Caco-2 (cell line): ENCODE measurements around the gene AGFG2. TPM values are rescaled to one million over a fixed set of nuclear protein-coding genes. Genes with fewer than 3 reads are reported as not detected.

Source experiments
- BruUV-seq: library from RNA; stranded (reverse); fragments of 400-500 nt; replicated peaks from 2 replicates; lab custom pipeline; 2021; lab: Mats Ljungman, UMichigan
- CTCF ChIA-PET: fragments of 300-600 bp; sonication (Branson Sonifier 250); formaldehyde crosslinking; loops from one replicate; lab custom pipeline; 2022; ENCODE audit warnings: antibody characterized with exemption; lab: Charles Lee
- POLR2A ChIA-PET: fragments of 300-600 bp; sonication (Branson Sonifier 250); formaldehyde crosslinking; loops from one replicate; lab custom pipeline; 2022; ENCODE audit warnings: antibody characterized with exemption; lab: Charles Lee
- DNase-seq, 2 experiments: peaks; one replicate each; pipeline versions ENCODE4 v3.0.0 to v3.0.0-alpha.2; 2020 to 2022
- H3K27me3 ChIP-seq: replicated peaks from 2 replicates; pipeline ENCODE4 v1.6.0; 2011; ENCODE audit warnings: low read length; ENCODE audit not compliant: control insufficient read depth, insufficient read depth
- H3K36me3 ChIP-seq: 2 replicates; pipeline ENCODE4 v1.5.1; 2011; ENCODE audit warnings: low read length; ENCODE audit not compliant: control insufficient read depth, insufficient read depth
- H3K4me1 ChIP-seq: fragments of 250-450 bp; sonication (Bioruptor Pico); 2 replicates; pipeline ENCODE4 v1.5.1; 2020; ENCODE audit warnings: mild to moderate bottlenecking
- H3K4me3 ChIP-seq: 2 replicates; pipeline ENCODE4 v1.5.1; 2011; ENCODE audit warnings: low read depth, mild to moderate bottlenecking, control low read depth, low read length
- H3K9me3 ChIP-seq: fragments of 250-450 bp; sonication (Bioruptor Pico); 2 replicates; pipeline ENCODE4 v1.5.1; 2020; ENCODE audit warnings: mild to moderate bottlenecking, moderate library complexity
- H3K27ac Mint-ChIP-seq: one replicate; pipeline ENCODE4 v1.8.0; 2022; ENCODE audit warnings: mixed read lengths; ENCODE audit not compliant: unreplicated experiment
- H3K27me3 Mint-ChIP-seq: one replicate; pipeline ENCODE4 v1.8.0; 2022; ENCODE audit warnings: mixed read lengths; ENCODE audit not compliant: insufficient read depth, unreplicated experiment
- H3K36me3 Mint-ChIP-seq: one replicate; pipeline ENCODE4 v1.8.0; 2022; ENCODE audit warnings: mild to moderate bottlenecking, mixed read lengths; ENCODE audit not compliant: insufficient read depth, unreplicated experiment
- H3K4me1 Mint-ChIP-seq: one replicate; pipeline ENCODE4 v1.8.0; 2022; ENCODE audit warnings: low read depth, mixed read lengths; ENCODE audit not compliant: unreplicated experiment
- H3K4me3 Mint-ChIP-seq: one replicate; pipeline ENCODE4 v1.8.0; 2022; ENCODE audit warnings: mild to moderate bottlenecking, moderate library complexity, mixed read lengths; ENCODE audit not compliant: unreplicated experiment
- H3K9me3 Mint-ChIP-seq: one replicate; pipeline ENCODE4 v1.8.0; 2022; ENCODE audit warnings: mixed read lengths; ENCODE audit not compliant: unreplicated experiment
- CTCF ChIP-seq, 2 experiments: fragments of 200-600 bp in 1 of 2; IDR thresholded peaks; 1 replicate in 1 of 2; 2 replicates in 1 of 2; pipeline versions ENCODE4 v1.5.1 to v1.8.0; 2011 to 2022; ENCODE audit warnings: antibody characterized with exemption in 1 of 2, control low read depth in 1 of 2, inconsistent platforms in 1 of 2, low read depth in 1 of 2, low read length in 1 of 2, mild to moderate bottlenecking in 1 of 2, moderate library complexity in 1 of 2; ENCODE audit not compliant: insufficient read depth in 1 of 2, severe bottlenecking in 1 of 2, unreplicated experiment in 1 of 2
- intact Hi-C: fragments of 100-400 bp; cut with micrococcal nuclease; formaldehyde crosslinking; loops from one replicate; pipeline ENCODE4 v1.10.0; 2022; ENCODE audit not compliant: unreplicated experiment
- total RNA-seq: library from RNA; stranded (reverse); gene quantifications from 2 replicates; pipeline ENCODE4 v1.2.3, GENCODE V29; 2022

AGFG2 gene
- total RNA-seq, 1 experiment from 2014 or later, result 60.7 TPM

DNA sequence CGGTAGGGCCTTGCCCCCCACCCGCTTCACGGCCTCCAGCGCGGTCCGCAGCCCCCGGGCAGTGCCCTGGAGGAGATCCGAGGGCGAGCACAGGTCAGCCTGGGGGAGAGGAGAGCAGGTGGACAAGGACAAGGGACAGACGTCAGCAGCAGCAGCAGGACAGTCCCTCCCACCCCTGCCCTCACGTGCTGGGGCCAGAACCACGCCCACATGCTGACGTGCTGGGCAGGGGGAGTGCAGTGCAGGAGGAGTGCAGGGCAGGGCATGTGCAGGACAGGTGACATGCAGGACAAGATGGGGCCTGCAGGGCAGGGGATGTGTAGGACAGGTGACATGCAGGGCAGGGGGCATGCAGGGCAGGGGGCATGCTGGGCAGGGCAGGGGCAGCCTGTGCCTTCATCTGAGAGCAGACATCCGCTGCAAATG lies 36.2 kb downstream of the AGFG2 start:
- peaks cover 8% of the 10 kb centered on the region for H3K4me1 Mint-ChIP-seq
- peaks cover 87% of the 10 kb centered on the region for H3K36me3 Mint-ChIP-seq
- Histone ChIP-seq H3K27me3 (no peaks in the 10 kb centered on the region), H3K36me3 (peaks cover 4% of the 10 kb centered on the region), H3K4me1 (peaks cover 25% of the 10 kb centered on the region), H3K4me3 (no peak overlapping the region), H3K9me3 (no peaks in the 10 kb centered on the region)
- peak in 1 of 2 experiments; percentile 44 for DNase-seq
- ChIA-PET CTCF (no interaction called here), POLR2A (no interaction called here)
- H3K4me3 Mint-ChIP-seq, result no peak overlapping the region
- H3K27ac Mint-ChIP-seq, result peak overlapping the region; percentile 25
- H3K27me3 Mint-ChIP-seq, result no peaks in the 10 kb centered on the region
- no peak for TF ChIP-seq CTCF (IDR thresholded peaks at IDR 0.05; ENCODE audit: insufficient read depth in 1 of 2, low read depth in 1 of 2, low read length in 1 of 2, severe bottlenecking in 1 of 2, unreplicated experiment in 1 of 2)
- no TSS peak for BruUV-seq
- no peaks in the 10 kb centered on the region for H3K9me3 Mint-ChIP-seq
- intact Hi-C loops, result no loop called here

GRCh38 chr7:100575746-100576383 lies 36.9 kb downstream of the AGFG2 start:
- Mint-ChIP-seq H3K36me3 (peaks cover 80% of the 10 kb centered on the region), H3K27me3 (no peaks in the 10 kb centered on the region), H3K4me3 (no peak overlapping the region), H3K27ac (peak overlapping the region; percentile 25), H3K9me3 (no peaks in the 10 kb centered on the region), H3K4me1 (peaks cover 8% of the 10 kb centered on the region)
- POLR2A ChIA-PET, result no interaction called here
- Histone ChIP-seq H3K36me3 (peaks cover 6% of the 10 kb centered on the region), H3K4me3 (no peak overlapping the region), H3K9me3 (no peaks in the 10 kb centered on the region), H3K27me3 (no peaks in the 10 kb centered on the region), H3K4me1 (peaks cover 22% of the 10 kb centered on the region)
- intact Hi-C loops, result no loop called here
- DNase-seq, result no peak
- BruUV-seq, result no TSS peak
- TF ChIP-seq CTCF (IDR thresholded peaks at IDR 0.05; ENCODE audit: insufficient read depth in 1 of 2, low read depth in 1 of 2, low read length in 1 of 2, severe bottlenecking in 1 of 2, unreplicated experiment in 1 of 2), result no peak
- CTCF ChIA-PET, result interaction anchor here (0.6 kb wide), 1 partner anchor 109 kb away, joined by 3 read pairs; no protein-coding TSS in a partner anchor

DNA sequence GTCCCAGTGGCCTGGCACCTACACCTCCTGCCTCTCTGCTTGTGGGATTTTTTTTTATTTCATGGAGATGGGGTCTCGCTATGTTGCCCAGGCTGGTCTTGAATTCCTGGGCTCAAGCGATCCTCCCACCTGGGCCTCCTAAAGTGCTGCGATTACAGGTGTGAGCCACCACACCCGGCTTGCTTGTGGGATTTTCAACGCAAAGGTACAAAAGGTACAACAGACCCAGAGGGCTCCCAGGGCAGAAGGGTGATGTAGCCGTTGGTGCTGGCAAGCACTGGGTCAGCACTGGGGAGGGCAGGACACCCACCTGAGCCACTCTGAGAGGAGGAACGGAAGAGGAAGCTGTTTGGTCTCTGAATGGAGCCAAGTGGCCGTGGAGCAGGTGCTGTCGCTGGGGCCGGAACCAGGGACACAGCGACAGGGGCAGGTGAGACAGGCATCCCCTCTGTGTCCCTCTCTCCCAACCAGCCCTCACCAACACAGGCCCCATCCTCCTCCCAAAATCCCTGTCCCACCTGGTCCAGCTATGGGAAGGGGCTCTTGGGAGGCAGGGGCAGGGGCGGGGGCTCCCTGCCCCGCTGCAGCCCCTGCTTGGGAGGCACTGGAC lies 37.5 kb downstream of the AGFG2 start:
- intact Hi-C loops, result no loop called here
- Histone ChIP-seq H3K9me3 (no peaks in the 10 kb centered on the region), H3K4me3 (no peak overlapping the region), H3K27me3 (no peaks in the 10 kb centered on the region), H3K36me3 (peaks cover 7% of the 10 kb centered on the region), H3K4me1 (peaks cover 16% of the 10 kb centered on the region)
- no peak overlapping the region for H3K4me3 Mint-ChIP-seq
- no peak for TF ChIP-seq CTCF (IDR thresholded peaks at IDR 0.05; ENCODE audit: insufficient read depth in 1 of 2, low read depth in 1 of 2, low read length in 1 of 2, severe bottlenecking in 1 of 2, unreplicated experiment in 1 of 2)
- no peak for DNase-seq
- BruUV-seq, result no TSS peak
- no peak overlapping the region for H3K27ac Mint-ChIP-seq
- H3K27me3 Mint-ChIP-seq, result no peaks in the 10 kb centered on the region
- H3K4me1 Mint-ChIP-seq, result peaks cover 8% of the 10 kb centered on the region
- ChIA-PET POLR2A (no interaction called here), CTCF (interaction anchor here (0.6 kb wide), 1 partner anchor 108 kb away, joined by 3 read pairs; no protein-coding TSS in a partner anchor)
- H3K9me3 Mint-ChIP-seq, result no peaks in the 10 kb centered on the region
- H3K36me3 Mint-ChIP-seq, result peaks cover 74% of the 10 kb centered on the region
